Measurements from ENCODE around the gene C9orf50. TPM values are rescaled to one million over a fixed set of nuclear protein-coding genes. Genes with fewer than 3 reads are reported as not detected.
"Not testable (repeated sequence)": the region's sequence is repeated elsewhere in the genome, so short reads cannot be mapped to it uniquely, and the experiment has no call there.

C9orf50 gene
- polyA plus RNA-seq, 1 experiment, result 0.20 TPM

GRCh38 chr9:129594632-129595031, 26.3 kb downstream of the C9orf50 start:
- no peak for TF ChIP-seq CTCF (IDR thresholded peaks at IDR 0.05; ENCODE audit: insufficient read depth, low read depth, low read length)
- Histone ChIP-seq H3K36me3 (ENCODE audit: control insufficient read depth, insufficient read depth, low read length) (no peaks in the 10 kb centered on the region), H3K4me3 (ENCODE audit: low read depth, low read length) (no peak overlapping the region), H3K27me3 (ENCODE audit: control insufficient read depth, insufficient read depth, low read length) (no peaks in the 10 kb centered on the region)
- ChIA-PET CTCF (interaction anchor here (1.8 kb wide), 1 partner anchor 463 kb away, joined by 6 read pairs; no protein-coding TSS in a partner anchor), POLR2A (no interaction called here)
- no peak for DNase-seq (ENCODE audit: low read depth)

- CTCF ChIA-PET, result interaction anchor here (0.9 to 1.8 kb wide), 3 partner anchors 9 to 461 kb away, joined by 3 to 6 read pairs (median 4); no protein-coding TSS in a partner anchor
- H3K36me3 ChIP-seq (ENCODE audit: control insufficient read depth, insufficient read depth, low read length); POLR2A ChIA-PET; DNase-seq (ENCODE audit: low read depth); H3K27me3 ChIP-seq (ENCODE audit: control insufficient read depth, insufficient read depth, low read length); H3K4me3 ChIP-seq (ENCODE audit: low read depth, low read length): not testable (repeated sequence)
Observed at GRCh38 chr9:129592790-129593189, 28.1 kb downstream of the C9orf50 start.

GRCh38 chr9:129591916-129592315, 29.0 kb downstream of the C9orf50 start:
- ChIA-PET CTCF (no interaction called here), POLR2A (no interaction called here)

GRCh38 chr9:129590466-129590865, 30.4 kb downstream of the C9orf50 start:
- Histone ChIP-seq H3K27me3 (ENCODE audit: control insufficient read depth, insufficient read depth, low read length) (no peaks in the 10 kb centered on the region), H3K4me3 (ENCODE audit: low read depth, low read length) (no peak overlapping the region), H3K36me3 (ENCODE audit: control insufficient read depth, insufficient read depth, low read length) (no peaks in the 10 kb centered on the region)
- ChIA-PET POLR2A (no interaction called here), CTCF (no interaction called here)
- TF ChIP-seq CTCF (IDR thresholded peaks at IDR 0.05; ENCODE audit: insufficient read depth, low read depth, low read length), result no peak
- DNase-seq (ENCODE audit: low read depth), result no peak

More at GRCh38 chr9:129591916-129592315, 29.0 kb downstream of the C9orf50 start:
- Histone ChIP-seq H3K4me3 (ENCODE audit: low read depth, low read length) (no peak overlapping the region), H3K27me3 (ENCODE audit: control insufficient read depth, insufficient read depth, low read length) (no peaks in the 10 kb centered on the region), H3K36me3 (ENCODE audit: control insufficient read depth, insufficient read depth, low read length) (no peaks in the 10 kb centered on the region)
- TF ChIP-seq CTCF (IDR thresholded peaks at IDR 0.05; ENCODE audit: insufficient read depth, low read depth, low read length), result no peak
- DNase-seq (ENCODE audit: low read depth), result no peak

GRCh38 chr9:129587487-129588262, 33.2 kb downstream of the C9orf50 start:
- no peak overlapping the region for H3K4me3 ChIP-seq (ENCODE audit: low read depth, low read length)
- H3K36me3 ChIP-seq (ENCODE audit: control insufficient read depth, insufficient read depth, low read length), result no peaks in the 10 kb centered on the region
- no peak for DNase-seq (ENCODE audit: low read depth)
- CTCF ChIA-PET, result interaction anchor here (0.6 to 1.6 kb wide), 3 partner anchors 8 to 24 kb away, joined by 3 to 9 read pairs (median 4); no protein-coding TSS in a partner anchor
- no peak for TF ChIP-seq CTCF (IDR thresholded peaks at IDR 0.05; ENCODE audit: insufficient read depth, low read depth, low read length)
- no peaks in the 10 kb centered on the region for H3K27me3 ChIP-seq (ENCODE audit: control insufficient read depth, insufficient read depth, low read length)
- POLR2A ChIA-PET, result no interaction called here

Measured in BJ (cell line).